ENCODE results near the gene NUDT21.
A peak's percentile ranks its signal among the peaks of the same experiment; 100 is the strongest.

NUDT21 gene

GRCh38 chr16:56417138-56417537 is 34.0 kb downstream of the NUDT21 start:
- H3K4me3 ChIP-seq (ENCODE audit: low read depth, low read length), result no peak overlapping the region
- no peak overlapping the region for H3K27ac ChIP-seq (ENCODE audit: low read depth, low read length)
- H3K4me1 ChIP-seq (ENCODE audit: control insufficient read depth, insufficient read depth, low read length, unreplicated experiment), result peaks cover 21% of the 10 kb centered on the region
- no peak overlapping the region for H2AFZ ChIP-seq (ENCODE audit: low read length, unreplicated experiment)
- peaks cover 3% of the 10 kb centered on the region; the same call in 1 of the 2 replicates for H3K36me3 ChIP-seq (ENCODE audit: insufficient read depth, low read length)
- no peaks in the 10 kb centered on the region for H3K27me3 ChIP-seq (ENCODE audit: insufficient read depth, low read length)
- H3K79me2 ChIP-seq (ENCODE audit: control insufficient read depth, insufficient read depth, low read length, unreplicated experiment), result peaks cover 60% of the 10 kb centered on the region

DNA sequence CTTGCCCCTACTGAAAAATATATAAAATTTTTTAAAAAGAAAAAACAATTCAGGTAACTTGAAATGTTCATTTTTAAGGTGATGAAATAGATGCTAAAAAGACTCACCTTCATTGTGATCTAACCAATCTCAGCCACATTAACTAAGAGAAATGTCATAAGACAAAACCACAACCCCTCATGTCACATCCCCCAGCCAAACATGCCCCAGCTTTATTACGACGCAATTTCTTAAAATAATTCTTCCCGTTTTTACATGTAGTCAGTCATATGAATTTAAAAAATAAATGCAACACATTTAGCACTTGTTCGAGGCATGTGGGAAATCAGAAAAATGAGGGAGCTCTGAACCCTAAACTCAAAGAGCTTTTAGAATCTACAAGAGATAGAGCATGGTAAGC is 35.3 kb downstream of the NUDT21 start:
- H3K4me3 ChIP-seq (ENCODE audit: low read depth, low read length), result no peak overlapping the region
- no peaks in the 10 kb centered on the region for H3K27me3 ChIP-seq (ENCODE audit: insufficient read depth, low read length)
- peaks cover 13% of the 10 kb centered on the region for H3K4me1 ChIP-seq (ENCODE audit: control insufficient read depth, insufficient read depth, low read length, unreplicated experiment)
- peaks cover 51% of the 10 kb centered on the region for H3K79me2 ChIP-seq (ENCODE audit: control insufficient read depth, insufficient read depth, low read length, unreplicated experiment)
- H2AFZ ChIP-seq (ENCODE audit: low read length, unreplicated experiment), result no peak overlapping the region
- H3K27ac ChIP-seq (ENCODE audit: low read depth, low read length), result no peak overlapping the region
- peaks cover 11% of the 10 kb centered on the region; the same call in 1 of the 2 replicates for H3K36me3 ChIP-seq (ENCODE audit: insufficient read depth, low read length)

DNA sequence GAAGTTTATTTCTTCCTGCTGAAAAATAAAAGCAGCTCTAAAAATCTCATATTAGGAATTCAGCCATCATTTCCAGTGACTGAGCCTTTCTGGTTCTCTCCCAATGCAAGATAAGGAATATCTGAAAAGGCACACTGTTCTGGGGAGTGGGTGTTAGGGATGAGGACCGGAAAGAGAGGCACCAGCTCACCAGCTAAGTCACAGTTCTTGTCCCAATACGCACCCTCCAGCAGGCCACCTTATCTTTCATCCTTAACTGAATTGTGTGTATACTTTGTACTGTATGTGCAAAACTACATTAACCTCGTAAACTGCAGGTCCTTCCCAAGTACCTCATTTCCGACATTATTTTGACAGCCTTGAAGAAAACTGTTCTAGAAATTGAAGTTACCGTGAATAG is 36.8 kb downstream of the NUDT21 start:
- Histone ChIP-seq H3K27me3 (ENCODE audit: insufficient read depth, low read length) (no peaks in the 10 kb centered on the region), H3K36me3 (ENCODE audit: insufficient read depth, low read length) (peaks cover 11% of the 10 kb centered on the region; the same call in 1 of the 2 replicates), H2AFZ (ENCODE audit: low read length, unreplicated experiment) (no peak overlapping the region), H3K4me1 (ENCODE audit: control insufficient read depth, insufficient read depth, low read length, unreplicated experiment) (peaks cover 5% of the 10 kb centered on the region), H3K27ac (ENCODE audit: low read depth, low read length) (no peak overlapping the region), H3K79me2 (ENCODE audit: control insufficient read depth, insufficient read depth, low read length, unreplicated experiment) (peaks cover 38% of the 10 kb centered on the region), H3K4me3 (ENCODE audit: low read depth, low read length) (no peak overlapping the region)

DNA sequence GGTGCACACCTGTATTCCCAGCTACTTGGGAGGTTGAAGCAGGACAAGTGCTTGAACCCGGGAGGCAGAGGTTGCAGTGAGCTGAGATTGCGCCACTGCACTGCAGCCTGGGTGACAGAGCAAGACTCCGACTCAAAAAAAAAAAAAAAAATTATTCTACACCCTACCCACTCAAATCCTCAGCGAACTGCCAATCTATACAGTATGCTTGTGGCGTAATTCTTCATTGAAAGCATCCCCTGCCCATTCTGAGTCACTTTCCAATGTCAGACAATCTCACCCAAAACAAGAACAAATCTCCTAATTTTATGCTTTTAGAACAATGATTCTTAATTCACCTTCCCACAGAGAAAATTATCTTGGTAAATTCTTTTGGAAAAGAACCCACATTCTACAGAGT is 37.8 kb downstream of the NUDT21 start:
- Histone ChIP-seq H2AFZ (ENCODE audit: low read length, unreplicated experiment) (no peak overlapping the region), H3K36me3 (ENCODE audit: insufficient read depth, low read length) (peaks cover 14% of the 10 kb centered on the region), H3K27me3 (ENCODE audit: insufficient read depth, low read length) (no peaks in the 10 kb centered on the region), H3K79me2 (ENCODE audit: control insufficient read depth, insufficient read depth, low read length, unreplicated experiment) (peaks cover 35% of the 10 kb centered on the region), H3K4me3 (ENCODE audit: low read depth, low read length) (no peak overlapping the region), H3K27ac (ENCODE audit: low read depth, low read length) (no peak overlapping the region), H3K4me1 (ENCODE audit: control insufficient read depth, insufficient read depth, low read length, unreplicated experiment) (peaks cover 15% of the 10 kb centered on the region)

GRCh38 chr16:56411624-56412023 is 39.5 kb downstream of the NUDT21 start:
- Histone ChIP-seq H3K27ac (ENCODE audit: low read depth, low read length) (no peak overlapping the region), H3K36me3 (ENCODE audit: insufficient read depth, low read length) (peaks cover 23% of the 10 kb centered on the region), H3K4me3 (ENCODE audit: low read depth, low read length) (no peak overlapping the region), H3K27me3 (ENCODE audit: insufficient read depth, low read length) (no peaks in the 10 kb centered on the region), H3K79me2 (ENCODE audit: control insufficient read depth, insufficient read depth, low read length, unreplicated experiment) (peaks cover 22% of the 10 kb centered on the region), H2AFZ (ENCODE audit: low read length, unreplicated experiment) (no peak overlapping the region), H3K4me1 (ENCODE audit: control insufficient read depth, insufficient read depth, low read length, unreplicated experiment) (peaks cover 16% of the 10 kb centered on the region)

GRCh38 chr16:56411123-56411522 is 40.0 kb downstream of the NUDT21 start:
- Histone ChIP-seq H3K79me2 (ENCODE audit: control insufficient read depth, insufficient read depth, low read length, unreplicated experiment) (peaks cover 19% of the 10 kb centered on the region), H3K27ac (ENCODE audit: low read depth, low read length) (no peak overlapping the region), H3K27me3 (ENCODE audit: insufficient read depth, low read length) (no peaks in the 10 kb centered on the region), H2AFZ (ENCODE audit: low read length, unreplicated experiment) (no peak overlapping the region), H3K4me1 (ENCODE audit: control insufficient read depth, insufficient read depth, low read length, unreplicated experiment) (peaks cover 16% of the 10 kb centered on the region), H3K4me3 (ENCODE audit: low read depth, low read length) (no peak overlapping the region), H3K36me3 (ENCODE audit: insufficient read depth, low read length) (peaks cover 23% of the 10 kb centered on the region)

- no peaks in the 10 kb centered on the region for H3K27me3 ChIP-seq (ENCODE audit: insufficient read depth, low read length)
- H3K27ac ChIP-seq (ENCODE audit: low read depth, low read length), result 0 out of 2 replicates have a peak overlapping the region, but pooled peaks have one; percentile 1
- peaks cover 26% of the 10 kb centered on the region for H3K36me3 ChIP-seq (ENCODE audit: insufficient read depth, low read length)
- no peak overlapping the region for H3K4me3 ChIP-seq (ENCODE audit: low read depth, low read length)
- no peak overlapping the region for H2AFZ ChIP-seq (ENCODE audit: low read length, unreplicated experiment)
- peaks cover 11% of the 10 kb centered on the region for H3K79me2 ChIP-seq (ENCODE audit: control insufficient read depth, insufficient read depth, low read length, unreplicated experiment)
- H3K4me1 ChIP-seq (ENCODE audit: control insufficient read depth, insufficient read depth, low read length, unreplicated experiment), result peaks cover 12% of the 10 kb centered on the region
Measured at GRCh38 chr16:56409195-56409594, 41.9 kb downstream of the NUDT21 start.

DNA sequence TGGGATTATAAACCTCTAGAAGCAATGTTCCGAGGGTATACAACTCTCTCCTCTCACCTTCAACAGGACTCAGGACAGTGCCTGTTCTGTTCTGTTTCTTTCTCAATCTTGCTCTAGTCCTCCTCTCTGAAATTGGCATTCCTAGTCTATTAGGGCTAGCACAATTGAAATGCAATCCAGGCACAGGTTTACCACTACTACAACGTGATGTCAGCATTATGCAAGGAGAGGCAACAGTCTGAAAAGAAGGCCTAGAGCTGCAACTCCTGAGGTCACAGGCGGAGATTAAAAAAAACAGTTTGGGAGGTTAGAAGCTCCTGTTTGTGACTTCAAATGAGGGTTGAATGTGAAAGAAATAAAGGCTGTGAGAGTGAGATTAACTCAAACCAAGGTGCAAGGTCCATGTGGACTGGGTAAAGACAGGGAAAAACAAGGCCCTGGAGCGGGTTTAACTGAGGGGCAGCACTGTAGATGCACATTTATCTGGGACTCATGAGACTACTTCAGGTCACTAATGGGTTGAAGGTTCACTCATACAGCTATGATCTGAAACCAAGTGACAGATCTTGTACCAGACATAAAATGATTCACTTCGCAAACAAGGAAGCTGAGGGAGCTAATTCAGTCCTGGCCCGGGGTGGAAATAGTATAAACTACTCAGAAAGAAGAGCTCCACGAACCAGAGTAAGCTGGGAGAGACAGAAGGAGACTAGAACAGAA is 42.6 kb downstream of the NUDT21 start:
- Histone ChIP-seq H3K79me2 (ENCODE audit: control insufficient read depth, insufficient read depth, low read length, unreplicated experiment) (peaks cover 8% of the 10 kb centered on the region), H3K36me3 (ENCODE audit: insufficient read depth, low read length) (peaks cover 26% of the 10 kb centered on the region), H3K27me3 (ENCODE audit: insufficient read depth, low read length) (no peaks in the 10 kb centered on the region), H3K27ac (ENCODE audit: low read depth, low read length) (peak overlapping the region; percentile 1; the same call in 1 of the 2 replicates), H3K4me3 (ENCODE audit: low read depth, low read length) (no peak overlapping the region), H2AFZ (ENCODE audit: low read length, unreplicated experiment) (no peak overlapping the region), H3K4me1 (ENCODE audit: control insufficient read depth, insufficient read depth, low read length, unreplicated experiment) (peaks cover 12% of the 10 kb centered on the region)

DNA sequence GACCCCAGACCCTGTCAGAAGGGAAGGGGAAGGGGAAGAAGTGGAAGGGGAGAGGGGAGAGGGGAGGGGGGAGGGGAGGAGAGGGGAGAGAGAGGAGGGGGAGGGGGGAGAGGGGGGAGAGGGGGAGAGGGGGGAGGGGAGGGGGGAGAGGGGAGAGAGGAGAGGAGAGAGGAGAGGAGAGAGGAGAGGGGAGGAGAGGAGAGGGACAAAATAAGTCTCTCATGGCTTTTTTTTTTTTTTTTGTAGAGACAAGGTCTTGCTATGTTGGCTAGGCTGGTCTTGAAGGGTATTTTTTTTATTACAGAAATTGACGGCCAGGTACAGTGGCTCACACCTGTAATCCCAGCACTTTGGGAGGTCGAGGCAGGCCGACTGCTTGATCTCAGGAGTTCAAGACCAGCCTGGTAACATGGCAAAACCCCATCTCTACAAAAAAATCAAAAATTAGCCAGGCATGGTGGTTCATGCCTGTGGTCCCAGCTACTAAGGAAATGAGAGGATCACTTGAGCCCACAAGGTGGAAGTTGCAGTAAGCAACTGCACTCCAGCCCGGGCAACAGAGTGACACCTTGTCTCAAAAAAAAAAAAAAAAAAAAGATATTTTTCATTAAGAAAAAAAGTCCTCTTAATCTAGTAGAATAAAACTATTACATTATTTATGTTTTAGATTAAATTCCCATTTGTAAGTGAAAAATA is 45.0 kb downstream of the NUDT21 start:
- no peaks in the 10 kb centered on the region for H3K27me3 ChIP-seq (ENCODE audit: insufficient read depth, low read length)
- no peaks in the 10 kb centered on the region for H3K79me2 ChIP-seq (ENCODE audit: control insufficient read depth, insufficient read depth, low read length, unreplicated experiment)
- no peak overlapping the region for H3K27ac ChIP-seq (ENCODE audit: low read depth, low read length)
- no peak overlapping the region for H3K4me3 ChIP-seq (ENCODE audit: low read depth, low read length)
- H2AFZ ChIP-seq (ENCODE audit: low read length, unreplicated experiment), result no peak overlapping the region
- H3K36me3 ChIP-seq (ENCODE audit: insufficient read depth, low read length), result peaks cover 30% of the 10 kb centered on the region
- peaks cover 12% of the 10 kb centered on the region for H3K4me1 ChIP-seq (ENCODE audit: control insufficient read depth, insufficient read depth, low read length, unreplicated experiment)

DNA sequence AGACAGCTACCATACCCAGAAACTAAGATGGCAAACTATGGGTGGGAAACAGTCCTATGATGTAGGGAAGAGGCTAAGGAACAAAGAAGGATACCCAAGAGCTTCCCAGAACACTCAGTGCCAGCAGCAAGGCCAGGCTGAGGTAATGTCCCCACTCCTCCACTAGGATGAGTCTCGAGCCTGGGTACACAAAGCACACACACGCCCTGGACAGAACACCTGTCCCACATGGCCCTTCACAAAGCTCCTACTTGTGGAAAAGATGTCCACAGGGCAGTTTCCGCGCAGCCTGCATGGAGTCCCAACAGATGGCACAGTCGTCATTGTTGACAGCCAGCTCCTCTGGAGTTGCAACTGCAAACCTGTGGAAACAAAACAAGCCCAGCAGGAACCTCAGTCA is 49.6 kb downstream of the NUDT21 start:
- Histone ChIP-seq H3K27me3 (ENCODE audit: insufficient read depth, low read length) (no peaks in the 10 kb centered on the region), H3K36me3 (ENCODE audit: insufficient read depth, low read length) (peaks cover 23% of the 10 kb centered on the region), H3K4me1 (ENCODE audit: control insufficient read depth, insufficient read depth, low read length, unreplicated experiment) (no peaks in the 10 kb centered on the region), H3K27ac (ENCODE audit: low read depth, low read length) (no peak overlapping the region), H3K79me2 (ENCODE audit: control insufficient read depth, insufficient read depth, low read length, unreplicated experiment) (no peaks in the 10 kb centered on the region), H3K4me3 (ENCODE audit: low read depth, low read length) (no peak overlapping the region), H2AFZ (ENCODE audit: low read length, unreplicated experiment) (no peak overlapping the region)

- Histone ChIP-seq H2AFZ (ENCODE audit: low read length, unreplicated experiment) (no peak overlapping the region), H3K4me1 (ENCODE audit: control insufficient read depth, insufficient read depth, low read length, unreplicated experiment) (no peaks in the 10 kb centered on the region), H3K36me3 (ENCODE audit: insufficient read depth, low read length) (peaks cover 23% of the 10 kb centered on the region), H3K27ac (ENCODE audit: low read depth, low read length) (no peak overlapping the region), H3K4me3 (ENCODE audit: low read depth, low read length) (no peak overlapping the region), H3K79me2 (ENCODE audit: control insufficient read depth, insufficient read depth, low read length, unreplicated experiment) (no peaks in the 10 kb centered on the region), H3K27me3 (ENCODE audit: insufficient read depth, low read length) (no peaks in the 10 kb centered on the region)
Measured at GRCh38 chr16:56400458-56400857, 50.7 kb downstream of the NUDT21 start.
